Neural progenitor cell (in vitro differentiated cells): ENCODE results near the gene PRSS50. TPM values are rescaled to one million over a fixed set of nuclear protein-coding genes. Genes with fewer than 3 reads are reported as not detected.

Source experiments
- DNase-seq: peaks from one replicate; pipeline ENCODE4 v3.0.0-alpha.2; 2016; ENCODE audit warnings: low spot score
- H2AFZ ChIP-seq: fragments of 200-600 bp; sonication (generic); replicated peaks from 2 replicates; pipeline ENCODE4 v1.6.1; 2016; ENCODE audit warnings: antibody characterized with exemption
- H3F3A ChIP-seq: fragments of 200-600 bp; sonication (generic); 2 replicates; pipeline ENCODE4 v1.6.1; 2016; ENCODE audit warnings: antibody characterized with exemption, low read depth
- H3K27ac ChIP-seq: fragments of 200-600 bp; sonication (generic); 2 replicates; pipeline ENCODE4 v1.5.1; 2016; ENCODE audit warnings: mild to moderate bottlenecking
- H3K27me3 ChIP-seq: fragments of 200-600 bp; sonication (generic); 2 replicates; pipeline ENCODE4 v1.6.1; 2016; ENCODE audit warnings: mild to moderate bottlenecking, moderate library complexity
- H3K36me3 ChIP-seq: fragments of 200-600 bp; sonication (generic); 2 replicates; pipeline ENCODE4 v1.5.1; 2016
- H3K4me1 ChIP-seq: fragments of 200-600 bp; sonication (generic); 2 replicates; pipeline ENCODE4 v1.6.1; 2016; ENCODE audit warnings: mixed run types
- H3K4me2 ChIP-seq: fragments of 200-600 bp; sonication (generic); 2 replicates; pipeline ENCODE4 v1.6.1; 2016
- H3K4me3 ChIP-seq: fragments of 200-600 bp; sonication (generic); 2 replicates; pipeline ENCODE4 v1.5.1; 2016
- H3K79me2 ChIP-seq: fragments of 200-600 bp; sonication (generic); 2 replicates; pipeline ENCODE4 v1.6.1; 2016; ENCODE audit warnings: low read depth
- H3K9ac ChIP-seq: fragments of 200-600 bp; sonication (generic); 2 replicates; pipeline ENCODE4 v1.6.1; 2016
- H3K9me3 ChIP-seq: fragments of 200-600 bp; sonication (generic); 2 replicates; pipeline ENCODE4 v1.5.1; 2016; ENCODE audit warnings: low read depth
- H4K20me1 ChIP-seq: fragments of 200-600 bp; sonication (generic); 2 replicates; pipeline ENCODE4 v1.6.1; 2016; ENCODE audit warnings: low read depth
- H3K27ac Mint-ChIP-seq: 3 replicates; pipeline ENCODE4 v1.8.0; 2021; ENCODE audit warnings: mixed read lengths
- H3K27me3 Mint-ChIP-seq: 2 replicates; pipeline ENCODE4 v1.8.0; 2022; ENCODE audit warnings: low read depth, mild to moderate bottlenecking, inconsistent platforms, moderate library complexity, mixed read lengths; ENCODE audit not compliant: insufficient read depth
- H3K36me3 Mint-ChIP-seq: 3 replicates; pipeline ENCODE4 v1.8.0; 2021; ENCODE audit warnings: mixed read lengths
- H3K4me1 Mint-ChIP-seq: 3 replicates; pipeline ENCODE4 v1.8.0; 2021; ENCODE audit warnings: mixed read lengths
- H3K4me3 Mint-ChIP-seq: 3 replicates; pipeline ENCODE4 v1.8.0; 2021; ENCODE audit warnings: mild to moderate bottlenecking, moderate library complexity, mixed read lengths
- H3K9me3 Mint-ChIP-seq: 3 replicates; pipeline ENCODE4 v1.8.0; 2020; ENCODE audit warnings: mixed read lengths
- CTCF ChIP-seq: fragments of 200-600 bp; sonication (generic); IDR thresholded peaks from 2 replicates; pipeline ENCODE4 v1.5.1; 2017; ENCODE audit warnings: antibody characterized with exemption, mild to moderate bottlenecking
- EZH2 ChIP-seq: fragments of 200-600 bp; sonication (generic); IDR thresholded peaks from 2 replicates; pipeline ENCODE4 v1.6.1; 2017; ENCODE audit warnings: antibody characterized with exemption, mild to moderate bottlenecking, moderate library complexity
- EZH2phosphoT487 ChIP-seq: fragments of 200-600 bp; sonication (generic); IDR thresholded peaks from 2 replicates; pipeline ENCODE4 v1.6.1; 2017; ENCODE audit warnings: antibody characterized with exemption
- total RNA-seq: library from RNA; depleted of rRNA; stranded (reverse); fragments of >200 nt; gene quantifications from 2 replicates; pipeline ENCODE4 v1.2.3, GENCODE V29; 2015; ENCODE audit warnings: low replicate concordance

The PRSS50 gene
- 0.28 and 1.9 TPM in 2 replicates for total RNA-seq

DNA sequence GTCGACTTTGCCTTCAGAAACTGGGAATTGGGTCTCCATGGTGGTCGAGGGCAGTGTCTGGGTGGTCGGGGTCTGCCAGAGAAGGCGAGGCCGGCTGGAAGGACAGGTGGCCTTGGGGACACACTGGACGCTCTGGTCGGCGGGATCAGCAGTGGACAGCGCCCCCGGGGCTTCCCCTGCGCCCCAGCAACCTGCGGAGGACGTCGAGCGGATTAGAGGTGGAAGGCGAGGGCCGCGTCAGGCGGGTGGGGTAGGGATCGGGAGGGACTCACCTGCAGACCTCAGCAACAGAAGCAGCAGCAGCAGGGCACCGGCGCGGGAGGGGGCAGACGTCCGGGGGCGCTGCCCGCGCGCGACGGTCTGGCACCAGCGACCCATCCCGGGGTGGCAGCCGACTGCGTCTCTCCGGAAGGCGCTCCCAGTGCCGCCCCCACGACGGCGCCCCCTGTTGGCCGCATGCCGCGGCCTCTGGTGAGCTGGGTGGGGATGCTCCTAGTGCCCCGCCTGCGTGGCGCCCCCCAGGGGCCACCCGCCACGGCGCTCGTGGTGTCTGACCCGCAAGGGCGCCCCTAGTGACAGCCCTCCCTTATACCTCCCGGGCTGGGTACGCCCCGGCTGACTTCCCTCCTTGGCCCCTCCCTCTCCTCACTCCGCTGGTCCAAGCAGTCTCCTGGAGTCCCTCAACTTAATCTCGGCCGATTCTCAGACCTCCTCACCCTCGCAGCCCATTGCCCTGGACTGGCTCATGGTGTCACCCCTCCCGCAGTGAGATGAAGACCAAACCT is at the start of gene PRSS50:
Gene PRSS50, minus strand, starts transcription at position 423 of the 785 bp plus-strand sequence. Its CDS starts 45 bp downstream, at position 378.
- Mint-ChIP-seq H3K27me3 (peaks cover 4% of the 10 kb centered on the region), H3K9me3 (no peaks in the 10 kb centered on the region), H3K36me3 (no peaks in the 10 kb centered on the region), H3K4me1 (peaks cover 4% of the 10 kb centered on the region), H3K27ac (peak within 1 kb of the TSS; percentile 2), H3K4me3 (no peak within 1 kb of the TSS)
- no peaks in the 10 kb centered on the region for H3F3A ChIP-seq
- TF ChIP-seq EZH2phosphoT487, result no peak
- TF ChIP-seq CTCF, result peak; percentile 39
- no peak within 1 kb of the TSS for H3K9ac ChIP-seq
- no peaks in the 10 kb centered on the region for H4K20me1 ChIP-seq
- no peaks in the 10 kb centered on the region for H3K4me1 ChIP-seq
- no peak within 1 kb of the TSS for H3K27ac ChIP-seq
- H2AFZ ChIP-seq, result no peak within 1 kb of the TSS
- H3K27me3 ChIP-seq, result no peaks in the 10 kb centered on the region
- no peak within 1 kb of the TSS for H3K4me2 ChIP-seq
- H3K79me2 ChIP-seq, result no peaks in the 10 kb centered on the region
- H3K9me3 ChIP-seq, result no peaks in the 10 kb centered on the region
- no peaks in the 10 kb centered on the region for H3K36me3 ChIP-seq
- H3K4me3 ChIP-seq, result no peak within 1 kb of the TSS
- peak; percentile 16 for DNase-seq

DNA sequence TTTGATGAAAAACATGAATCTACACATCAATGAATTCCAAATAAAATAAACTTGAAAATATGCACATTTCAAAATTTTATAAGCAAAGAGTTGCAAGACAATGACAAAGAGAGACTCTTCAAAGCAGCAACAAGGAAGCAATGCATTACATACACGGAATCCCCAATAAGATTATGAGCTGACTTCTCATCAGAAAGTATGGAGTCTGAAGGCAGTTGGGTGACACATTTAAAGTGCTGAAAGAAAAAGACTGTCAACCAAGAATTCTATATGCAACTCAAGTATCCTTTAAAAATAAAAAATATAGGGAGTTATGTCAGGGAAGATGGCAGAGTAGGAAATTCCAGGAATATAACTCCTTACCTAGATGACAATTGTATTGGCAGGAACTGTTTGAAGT is 46.5 kb upstream of the PRSS50 start:
- peaks cover 14% of the 10 kb centered on the region for H3K4me1 Mint-ChIP-seq
- Histone ChIP-seq H3K27me3 (no peaks in the 10 kb centered on the region), H3K27ac (no peak overlapping the region), H4K20me1 (no peaks in the 10 kb centered on the region), H3K4me2 (no peak overlapping the region), H3K4me1 (peaks cover 7% of the 10 kb centered on the region), H3K79me2 (no peaks in the 10 kb centered on the region), H3K36me3 (no peaks in the 10 kb centered on the region), H3K9ac (no peak overlapping the region), H3K4me3 (no peak overlapping the region), H3F3A (no peaks in the 10 kb centered on the region), H2AFZ (no peak overlapping the region), H3K9me3 (peaks cover 6% of the 10 kb centered on the region)
- no peaks in the 10 kb centered on the region for H3K36me3 Mint-ChIP-seq
- peaks cover 39% of the 10 kb centered on the region for H3K9me3 Mint-ChIP-seq
- TF ChIP-seq CTCF (no peak), EZH2 (no peak), EZH2phosphoT487 (no peak)
- H3K4me3 Mint-ChIP-seq, result no peak overlapping the region
- H3K27me3 Mint-ChIP-seq, result peaks cover 2% of the 10 kb centered on the region
- no peak for DNase-seq
- H3K27ac Mint-ChIP-seq, result no peak overlapping the region

DNA sequence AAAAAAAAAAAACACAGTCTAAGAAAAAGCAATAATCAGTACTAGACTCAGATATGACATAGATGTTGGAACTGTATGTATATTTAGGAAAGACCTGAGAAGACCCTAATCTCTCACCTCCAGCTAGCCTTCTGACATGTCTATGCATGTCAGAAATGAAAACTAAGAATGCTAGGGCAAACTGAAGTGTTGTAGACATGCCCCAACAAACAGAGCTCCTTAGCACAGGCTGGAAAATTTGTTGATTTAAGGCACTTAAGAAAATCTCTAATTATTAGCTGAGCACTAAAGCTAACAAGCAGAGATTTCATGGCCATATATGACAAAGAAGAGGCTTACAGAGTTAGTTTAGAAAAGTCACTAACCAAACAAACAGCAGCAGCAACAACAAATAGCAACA is 45.5 kb upstream of the PRSS50 start:
- no peaks in the 10 kb centered on the region for H3K27me3 ChIP-seq
- TF ChIP-seq EZH2phosphoT487, result no peak
- no peak for TF ChIP-seq EZH2
- no peak for TF ChIP-seq CTCF
- H3K4me3 Mint-ChIP-seq, result no peak overlapping the region
- no peaks in the 10 kb centered on the region for H3K36me3 ChIP-seq
- no peak overlapping the region for H3K4me2 ChIP-seq
- no peaks in the 10 kb centered on the region for H4K20me1 ChIP-seq
- no peak overlapping the region for H3K9ac ChIP-seq
- DNase-seq, result no peak
- peaks cover 15% of the 10 kb centered on the region for H3K4me1 Mint-ChIP-seq
- no peaks in the 10 kb centered on the region for H3K79me2 ChIP-seq
- no peaks in the 10 kb centered on the region for H3F3A ChIP-seq
- H3K27me3 Mint-ChIP-seq, result peaks cover 2% of the 10 kb centered on the region
- no peak overlapping the region for H2AFZ ChIP-seq
- H3K9me3 Mint-ChIP-seq, result peaks cover 36% of the 10 kb centered on the region
- peaks cover 7% of the 10 kb centered on the region for H3K4me1 ChIP-seq
- H3K27ac ChIP-seq, result no peak overlapping the region
- H3K4me3 ChIP-seq, result no peak overlapping the region
- peaks cover 6% of the 10 kb centered on the region for H3K9me3 ChIP-seq
- H3K27ac Mint-ChIP-seq, result no peak overlapping the region
- no peaks in the 10 kb centered on the region for H3K36me3 Mint-ChIP-seq
